Measurements from ENCODE around the gene RIPOR3.

The RIPOR3 gene

DNA sequence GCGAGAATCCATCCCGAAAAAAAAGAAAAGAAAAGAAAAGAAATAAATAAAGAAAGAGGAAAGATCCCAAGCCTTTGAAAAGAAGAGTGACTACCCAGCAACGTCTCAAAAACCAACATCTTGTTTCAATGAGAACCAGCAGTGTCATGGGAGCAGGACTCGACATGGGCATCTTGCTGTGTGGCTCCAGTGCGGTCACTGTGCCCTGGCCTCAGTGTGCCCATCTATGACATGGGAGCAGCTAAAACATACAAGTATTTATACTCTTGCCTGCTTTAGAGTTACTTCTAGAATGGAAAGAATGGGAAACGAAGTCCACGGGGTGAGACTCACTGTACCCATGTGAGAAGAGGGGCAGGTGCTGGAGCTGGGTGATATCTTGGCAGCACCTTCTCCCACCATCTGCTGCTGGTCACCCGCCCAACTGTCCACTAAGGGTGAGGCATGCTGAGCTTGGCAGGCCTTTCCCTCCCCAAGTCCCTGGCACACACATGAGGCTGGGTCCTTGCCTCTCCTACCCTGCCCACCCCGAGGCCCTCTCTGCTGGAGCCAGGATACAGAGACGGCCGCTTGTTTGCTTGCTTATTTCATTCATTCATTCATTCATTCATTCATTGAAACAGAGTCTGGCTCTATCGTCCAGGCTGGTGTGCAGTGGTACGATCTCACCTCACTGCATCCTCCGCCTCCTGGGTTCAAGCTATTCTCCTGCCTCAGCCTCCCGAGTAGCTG, 77.7 kb downstream of the RIPOR3 start:
- ATAC-seq (replicated peaks; ENCODE audit: extremely low read depth, poor library complexity, severe bottlenecking) = no peak

DNA sequence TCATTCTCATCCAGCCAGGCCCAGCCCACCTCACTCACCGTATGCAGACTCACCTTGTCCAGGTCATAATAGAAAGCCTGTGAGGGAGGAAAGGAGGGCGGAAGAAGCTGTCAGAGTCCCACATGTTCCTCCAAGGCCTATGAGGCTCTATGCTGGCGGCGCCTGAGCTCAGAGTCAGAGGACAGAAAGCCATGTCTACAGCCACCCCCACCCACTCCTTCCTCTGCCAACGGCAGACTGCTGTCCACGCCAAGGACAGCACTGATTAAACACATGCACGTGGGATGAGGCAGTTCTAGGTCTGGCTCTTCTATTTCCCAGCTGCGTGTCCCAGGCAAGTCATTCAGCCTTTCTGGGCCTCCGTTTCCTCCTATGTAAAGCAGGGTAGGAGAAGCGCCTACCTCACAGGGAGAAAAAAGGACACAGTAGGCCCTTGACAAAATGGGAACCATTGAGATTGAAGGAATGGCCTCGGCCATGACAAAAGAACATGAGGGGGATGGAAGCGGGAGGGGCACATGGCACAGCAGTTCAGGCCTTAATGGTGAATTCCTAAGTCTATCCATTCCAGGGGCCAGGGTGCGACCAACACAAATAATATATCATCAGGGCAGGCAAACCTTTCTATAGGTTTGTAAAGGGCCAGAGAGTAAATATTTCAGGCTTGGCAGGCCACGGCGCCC, 80.1 kb downstream of the RIPOR3 start:
- Mint-ChIP-seq H3K4me1 (no peaks in the 10 kb centered on the region), H3K4me3 (no peak overlapping the region), H3K9me3 (no peaks in the 10 kb centered on the region), H3K27ac (ENCODE audit: low read depth) (peak overlapping the region; percentile 53), H3K36me3 (ENCODE audit: insufficient read depth) (peaks cover 4% of the 10 kb centered on the region), H3K27me3 (peaks cover 17% of the 10 kb centered on the region)
- DNase-seq (ENCODE audit: low spot score in 2 of 2) (no peak), ATAC-seq (replicated peaks; ENCODE audit: extremely low read depth, poor library complexity, severe bottlenecking) (no peak)

More for the DNA sequence above, 77.7 kb downstream of the RIPOR3 start:
- no peaks in the 10 kb centered on the region for H3K27me3 Mint-ChIP-seq
- H3K4me1 Mint-ChIP-seq = no peaks in the 10 kb centered on the region
- H3K4me3 Mint-ChIP-seq = no peak overlapping the region
- DNase-seq (ENCODE audit: low spot score in 2 of 2) = no peak
- no peak overlapping the region for H3K27ac Mint-ChIP-seq (ENCODE audit: low read depth)
- peaks cover 4% of the 10 kb centered on the region for H3K36me3 Mint-ChIP-seq (ENCODE audit: insufficient read depth)
- no peaks in the 10 kb centered on the region for H3K9me3 Mint-ChIP-seq

DNA sequence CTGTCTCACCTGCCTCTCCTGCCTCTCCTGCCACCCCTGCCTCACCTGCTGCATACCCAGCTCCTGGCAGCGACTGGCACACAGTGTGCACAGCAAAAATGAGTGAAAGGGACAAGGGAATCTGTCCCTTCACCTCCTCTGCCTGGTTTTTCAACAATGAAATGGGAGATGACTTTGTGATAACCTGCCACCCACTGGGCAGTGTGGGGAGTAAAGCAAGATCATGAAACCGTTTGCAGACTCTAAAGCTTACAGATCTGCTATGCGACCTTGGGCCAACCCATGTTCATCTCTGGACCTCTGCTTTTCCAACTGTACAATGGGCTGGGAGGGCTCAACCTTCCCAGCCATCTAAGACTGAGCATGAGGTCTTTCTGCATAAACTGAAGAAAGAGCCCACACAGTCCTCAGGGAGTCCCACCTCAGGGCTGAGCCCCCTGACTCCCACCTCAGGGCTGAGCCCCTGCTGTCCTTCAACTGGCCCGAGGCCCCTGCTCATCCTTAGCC, 81.1 kb downstream of the RIPOR3 start:
- no peak for DNase-seq (ENCODE audit: low spot score in 2 of 2)
- no peak for ATAC-seq (replicated peaks; ENCODE audit: extremely low read depth, poor library complexity, severe bottlenecking)
- Mint-ChIP-seq H3K27me3 (peaks cover 18% of the 10 kb centered on the region), H3K36me3 (ENCODE audit: insufficient read depth) (peaks cover 3% of the 10 kb centered on the region), H3K9me3 (no peaks in the 10 kb centered on the region), H3K27ac (ENCODE audit: low read depth) (peak overlapping the region; percentile 53), H3K4me1 (no peaks in the 10 kb centered on the region), H3K4me3 (no peak overlapping the region)

DNA sequence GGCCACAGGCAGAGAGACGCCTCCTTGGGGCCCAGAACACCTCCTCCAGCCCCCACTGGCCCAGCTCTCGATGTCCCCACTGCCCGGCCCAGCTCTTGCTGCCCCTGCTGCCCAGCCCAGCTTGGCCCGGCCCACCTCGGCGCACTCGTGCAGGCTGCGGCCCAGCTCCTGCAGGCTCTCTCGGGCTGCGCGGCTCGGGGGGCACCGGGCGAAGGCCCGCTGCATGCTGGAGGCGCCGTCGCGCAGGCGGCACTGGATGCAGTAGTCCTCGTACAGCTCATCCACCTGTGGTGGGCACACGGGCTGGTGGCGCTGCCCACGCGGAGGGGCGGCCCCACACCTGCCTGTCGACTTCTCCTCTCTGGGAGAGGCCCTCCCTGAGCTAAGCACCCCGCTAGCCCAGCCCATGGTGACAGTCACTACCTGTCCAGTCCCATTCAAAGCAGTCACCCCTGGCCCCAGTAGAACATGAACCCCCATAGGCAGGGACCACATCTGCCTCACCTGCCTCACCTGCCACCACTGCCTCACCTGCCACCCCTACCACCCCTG, 81.8 kb downstream of the RIPOR3 start:
- peaks cover 3% of the 10 kb centered on the region for H3K36me3 Mint-ChIP-seq (ENCODE audit: insufficient read depth)
- peaks cover 19% of the 10 kb centered on the region for H3K27me3 Mint-ChIP-seq
- no peak overlapping the region for H3K4me3 Mint-ChIP-seq
- no peaks in the 10 kb centered on the region for H3K4me1 Mint-ChIP-seq
- no peaks in the 10 kb centered on the region for H3K9me3 Mint-ChIP-seq
- ATAC-seq (replicated peaks; ENCODE audit: extremely low read depth, poor library complexity, severe bottlenecking) = no peak
- no peak for DNase-seq (ENCODE audit: low spot score in 2 of 2)
- H3K27ac Mint-ChIP-seq (ENCODE audit: low read depth) = no peak overlapping the region

DNA sequence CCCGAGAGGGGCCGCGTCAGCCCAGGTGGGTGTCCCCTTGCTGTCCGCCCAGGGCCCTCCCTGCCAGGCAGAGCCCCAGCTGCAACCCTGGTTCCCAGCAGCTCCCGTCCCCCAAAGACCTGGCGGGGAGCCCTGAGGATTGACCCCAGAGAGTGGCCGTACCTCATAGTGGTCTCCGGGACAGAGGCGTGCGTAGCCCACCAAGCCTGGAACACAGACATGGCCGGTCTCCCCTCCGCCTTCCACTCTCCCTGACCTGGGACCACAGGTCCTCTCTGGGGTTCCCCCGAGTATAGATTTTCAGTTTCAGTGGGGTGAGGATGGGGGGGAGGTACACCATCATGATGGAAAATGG, 82.6 kb downstream of the RIPOR3 start:
- Mint-ChIP-seq H3K9me3 (no peaks in the 10 kb centered on the region), H3K36me3 (ENCODE audit: insufficient read depth) (peaks cover 3% of the 10 kb centered on the region), H3K4me1 (no peaks in the 10 kb centered on the region), H3K27ac (ENCODE audit: low read depth) (no peak overlapping the region), H3K27me3 (peaks cover 26% of the 10 kb centered on the region), H3K4me3 (no peak overlapping the region)
- DNase-seq (ENCODE audit: low spot score in 2 of 2) = no peak
- no peak for ATAC-seq (replicated peaks; ENCODE audit: extremely low read depth, poor library complexity, severe bottlenecking)

DNA sequence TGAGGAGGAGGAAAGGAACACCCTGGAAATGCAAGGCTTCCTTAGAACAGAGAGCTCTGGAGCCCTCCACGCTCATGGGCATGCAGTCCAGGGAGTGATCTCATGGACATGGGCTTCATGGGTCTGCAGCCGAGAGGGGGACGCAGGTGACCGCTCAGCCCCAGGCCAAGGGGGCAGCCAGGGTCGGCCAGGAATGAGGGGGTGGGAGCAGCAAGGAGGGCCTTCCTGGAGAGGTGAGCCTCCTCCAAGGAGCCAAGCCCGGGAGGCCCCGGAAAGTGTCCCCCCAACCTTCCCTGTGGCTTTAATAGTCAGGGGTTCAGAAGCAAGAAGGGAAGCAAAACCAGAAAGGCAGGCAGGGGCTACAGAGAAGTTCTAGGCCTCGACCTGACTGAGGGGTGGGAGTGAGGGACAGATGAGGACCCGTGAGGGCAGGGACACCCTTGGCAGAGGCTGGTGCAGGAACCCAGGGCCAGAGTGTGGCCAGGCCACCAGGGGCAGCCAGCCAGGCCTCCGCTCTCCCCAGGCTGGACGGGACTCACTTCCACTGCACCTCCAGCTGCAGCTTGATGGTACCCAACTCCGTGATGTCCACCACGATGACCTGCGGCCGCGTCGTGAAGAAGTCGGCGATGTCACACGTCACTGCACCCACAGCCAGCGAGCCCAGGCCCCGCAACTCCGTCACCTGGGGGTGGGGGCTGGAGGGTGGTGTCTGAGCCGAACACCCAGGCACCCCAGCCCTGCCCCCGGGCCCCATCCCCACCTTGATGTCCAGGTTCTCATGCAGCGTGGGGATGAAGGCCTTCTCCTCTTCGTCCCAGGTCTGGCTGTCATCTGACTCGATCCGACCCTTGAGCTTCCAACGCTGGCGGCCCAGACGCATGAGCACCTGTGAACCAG, 83.2 kb downstream of the RIPOR3 start:
- ATAC-seq (replicated peaks; ENCODE audit: extremely low read depth, poor library complexity, severe bottlenecking) = no peak
- Mint-ChIP-seq H3K4me3 (no peak overlapping the region), H3K4me1 (no peaks in the 10 kb centered on the region), H3K27ac (ENCODE audit: low read depth) (no peak overlapping the region), H3K9me3 (no peaks in the 10 kb centered on the region), H3K27me3 (peaks cover 33% of the 10 kb centered on the region), H3K36me3 (ENCODE audit: insufficient read depth) (peaks cover 3% of the 10 kb centered on the region)
- no peak for DNase-seq (ENCODE audit: low spot score in 2 of 2)

DNA sequence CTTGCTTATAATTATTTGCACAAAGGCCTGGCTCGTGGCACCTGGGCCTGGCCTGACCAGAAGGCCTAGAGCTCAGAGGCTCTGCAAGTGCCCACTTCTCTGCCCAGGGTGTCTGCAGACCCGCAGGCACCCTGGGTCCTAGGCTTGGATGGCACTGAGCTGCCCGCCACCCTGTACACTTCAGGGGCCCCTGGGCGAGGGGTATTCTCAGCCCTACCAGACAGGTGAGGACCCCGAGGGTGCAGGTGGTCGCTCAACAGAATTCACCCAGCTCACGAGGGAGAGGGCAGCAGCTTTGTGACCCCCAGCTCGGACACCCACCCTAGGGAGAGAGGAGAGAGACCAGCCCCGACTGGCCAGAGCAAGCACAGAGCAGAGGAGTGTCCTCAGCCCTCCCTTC, 83.9 kb downstream of the RIPOR3 start:
- Mint-ChIP-seq H3K27me3 (peaks cover 38% of the 10 kb centered on the region), H3K27ac (ENCODE audit: low read depth) (no peak overlapping the region), H3K4me3 (no peak overlapping the region), H3K4me1 (no peaks in the 10 kb centered on the region), H3K36me3 (ENCODE audit: insufficient read depth) (peaks cover 7% of the 10 kb centered on the region), H3K9me3 (no peaks in the 10 kb centered on the region)
- ATAC-seq (replicated peaks; ENCODE audit: extremely low read depth, poor library complexity, severe bottlenecking) = no peak
- DNase-seq (ENCODE audit: low spot score in 2 of 2) = no peak

DNA sequence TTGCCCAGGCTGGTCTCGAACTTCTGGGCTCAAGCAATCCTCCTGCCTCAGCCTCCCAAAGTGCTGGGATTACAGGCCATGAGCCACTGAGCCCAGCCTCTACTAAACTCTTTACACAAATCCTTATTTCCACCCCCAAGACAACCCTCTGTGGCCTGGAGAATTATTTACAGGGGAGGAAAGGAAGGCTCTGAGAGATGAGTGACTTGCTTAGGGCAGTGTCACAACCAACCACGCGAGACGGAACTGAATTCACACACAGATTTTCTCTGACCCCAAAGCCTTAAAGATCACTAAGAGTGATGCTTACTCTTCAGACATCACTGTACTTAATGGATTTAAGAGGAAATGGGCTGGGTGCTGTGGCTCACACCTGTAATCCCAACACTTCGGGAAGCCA, 86.2 kb downstream of the RIPOR3 start:
- ATAC-seq (replicated peaks; ENCODE audit: extremely low read depth, poor library complexity, severe bottlenecking) (no peak), DNase-seq (ENCODE audit: low spot score in 2 of 2) (no peak)
- H3K27ac Mint-ChIP-seq (ENCODE audit: low read depth) = no peak overlapping the region
- H3K4me1 Mint-ChIP-seq = no peaks in the 10 kb centered on the region
- H3K36me3 Mint-ChIP-seq (ENCODE audit: insufficient read depth) = peaks cover 7% of the 10 kb centered on the region
- H3K4me3 Mint-ChIP-seq = no peak overlapping the region
- H3K9me3 Mint-ChIP-seq = no peaks in the 10 kb centered on the region
- H3K27me3 Mint-ChIP-seq = peaks cover 48% of the 10 kb centered on the region

DNA sequence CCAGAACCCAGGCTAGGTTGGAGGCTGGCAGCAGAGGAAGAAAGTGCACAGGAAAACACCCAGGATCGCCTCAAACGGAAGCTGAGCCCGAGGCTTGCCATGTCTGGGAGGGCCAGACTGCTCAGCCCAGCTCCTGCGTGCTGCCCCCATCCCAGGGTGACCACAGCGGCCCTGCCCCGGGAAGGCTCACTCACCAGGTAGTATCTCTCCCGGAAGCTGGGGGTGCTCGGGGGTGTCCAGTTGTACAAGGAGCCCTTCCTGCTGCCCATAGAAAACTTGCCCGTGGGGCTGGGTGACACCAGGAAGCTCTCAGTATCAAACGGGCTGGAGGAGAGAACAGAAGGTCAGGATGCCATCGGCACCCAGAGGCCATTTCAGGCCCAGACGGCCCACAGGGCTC, 86.9 kb downstream of the RIPOR3 start:
- Mint-ChIP-seq H3K27me3 (peaks cover 48% of the 10 kb centered on the region), H3K4me1 (no peaks in the 10 kb centered on the region), H3K36me3 (ENCODE audit: insufficient read depth) (peaks cover 7% of the 10 kb centered on the region), H3K4me3 (no peak overlapping the region), H3K27ac (ENCODE audit: low read depth) (no peak overlapping the region), H3K9me3 (no peaks in the 10 kb centered on the region)
- DNase-seq (ENCODE audit: low spot score in 2 of 2) (no peak), ATAC-seq (replicated peaks; ENCODE audit: extremely low read depth, poor library complexity, severe bottlenecking) (no peak)

DNA sequence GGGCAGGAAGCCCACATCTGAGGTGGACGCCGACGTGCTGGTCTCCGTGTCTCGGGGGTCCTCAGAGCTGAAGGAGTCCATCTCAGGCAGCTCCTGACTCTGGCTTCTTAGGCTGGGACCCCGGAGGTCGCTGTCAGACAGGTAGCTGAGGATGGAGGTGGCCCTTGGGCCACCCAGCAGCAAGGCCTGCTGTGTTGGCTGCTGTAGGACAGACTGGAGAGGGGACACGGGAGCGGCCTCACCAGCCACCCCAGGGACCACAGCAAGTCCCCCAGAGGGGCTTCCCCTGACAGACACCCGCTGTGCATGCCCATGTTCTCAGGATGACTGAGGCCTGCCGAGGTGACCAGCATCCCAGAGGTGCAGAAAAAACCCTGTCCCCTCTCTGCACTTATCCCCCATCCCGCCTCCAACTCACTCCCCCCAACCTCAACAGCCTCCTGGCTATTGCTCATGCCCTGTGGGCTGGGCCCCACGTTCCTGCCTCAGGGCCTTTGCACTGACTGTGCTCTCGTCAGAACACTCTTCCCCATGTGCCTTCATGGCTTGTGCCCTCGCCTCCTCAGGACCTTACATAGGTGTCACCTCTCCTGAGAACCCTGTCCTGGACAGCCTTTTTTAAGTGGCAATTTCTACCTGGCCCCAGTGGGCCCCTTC, 88.8 kb downstream of the RIPOR3 start:
- H3K4me1 Mint-ChIP-seq = no peaks in the 10 kb centered on the region
- H3K4me3 Mint-ChIP-seq = no peak overlapping the region
- peaks cover 9% of the 10 kb centered on the region for H3K36me3 Mint-ChIP-seq (ENCODE audit: insufficient read depth)
- ATAC-seq (replicated peaks; ENCODE audit: extremely low read depth, poor library complexity, severe bottlenecking) (no peak), DNase-seq (ENCODE audit: low spot score in 2 of 2) (no peak)
- H3K27ac Mint-ChIP-seq (ENCODE audit: low read depth) = no peak overlapping the region
- H3K9me3 Mint-ChIP-seq = no peaks in the 10 kb centered on the region
- H3K27me3 Mint-ChIP-seq = peaks cover 44% of the 10 kb centered on the region

DNA sequence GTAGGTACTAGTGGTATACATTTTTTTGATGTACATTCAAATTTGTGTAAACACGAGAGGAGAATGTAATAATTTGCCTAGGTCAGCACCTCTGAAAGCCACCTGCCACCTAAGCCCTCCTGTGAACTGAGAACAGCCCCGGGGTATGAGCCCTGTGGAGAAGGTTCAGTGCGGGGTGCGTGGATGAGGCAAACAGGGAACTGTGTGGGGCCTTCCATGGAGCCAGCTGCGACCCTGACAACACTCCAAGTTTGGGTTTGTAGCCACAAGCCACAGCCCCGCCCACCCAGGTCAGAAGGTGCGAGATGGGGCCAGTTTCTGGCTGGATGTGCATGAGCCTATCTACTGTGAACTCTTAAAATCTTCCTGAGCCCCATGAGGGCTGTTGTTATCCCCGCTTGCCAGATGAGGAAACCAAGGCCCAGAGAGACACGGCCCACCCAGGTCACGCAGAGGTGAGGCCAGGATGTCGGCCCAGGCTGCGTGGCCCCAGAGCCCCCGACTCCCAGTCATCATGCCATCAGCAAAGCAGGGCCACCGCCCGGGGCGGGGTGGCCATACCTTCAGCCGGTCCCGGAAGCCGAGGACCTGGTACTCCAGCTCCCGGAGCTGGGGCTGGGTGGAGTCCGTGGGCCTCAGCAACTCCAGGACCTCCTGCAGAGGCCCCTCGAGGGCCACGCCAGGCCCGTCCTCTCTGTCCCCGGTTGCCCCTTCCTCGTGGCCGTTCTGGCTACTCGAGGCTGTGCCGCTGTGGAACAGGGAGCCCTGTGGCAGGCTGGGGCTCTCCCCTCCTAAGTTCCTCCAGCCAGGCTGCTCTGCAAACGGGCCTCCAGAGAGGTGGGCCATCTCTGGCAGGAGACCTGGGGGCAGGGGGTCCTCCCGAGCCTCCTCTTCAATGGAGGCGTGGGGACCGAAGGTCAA, 89.6 kb downstream of the RIPOR3 start:
- Mint-ChIP-seq H3K4me1 (no peaks in the 10 kb centered on the region), H3K27me3 (peaks cover 36% of the 10 kb centered on the region), H3K4me3 (no peak overlapping the region), H3K9me3 (no peaks in the 10 kb centered on the region), H3K36me3 (ENCODE audit: insufficient read depth) (peaks cover 9% of the 10 kb centered on the region), H3K27ac (ENCODE audit: low read depth) (peak overlapping the region; percentile 38)
- no peak for DNase-seq (ENCODE audit: low spot score in 2 of 2)
- no peak for ATAC-seq (replicated peaks; ENCODE audit: extremely low read depth, poor library complexity, severe bottlenecking)

All from central memory CD8-positive, alpha-beta T cell (primary cell).